VCaP (cell line): ENCODE results near the gene LCE1D.

Experiments used
- H3K27ac ChIP-seq: fragments of 450-650 bp; 2 replicates; pipeline ENCODE4 v1.5.1; 2017
- CTCF ChIP-seq: fragments of 450-650 bp; conservative IDR thresholded peaks from 2 replicates; pipeline ENCODE4 v1.5.1; 2017; ENCODE audit warnings: mild to moderate bottlenecking, moderate library complexity

LCE1D gene

GRCh38 chr1:152796421-152796820, at the start of gene LCE1D:
LCE1D (plus strand) TSS chr1:152796721; CDS start chr1:152797795, 1,074 bp downstream.
- no peak within 1 kb of the TSS for H3K27ac ChIP-seq
- TF ChIP-seq CTCF: no peak

- no peak for TF ChIP-seq CTCF
- no peak overlapping the region for H3K27ac ChIP-seq
Measured at GRCh38 chr1:152747831-152748230, 48.7 kb upstream of the LCE1D start.

GRCh38 chr1:152752225-152752624, 44.3 kb upstream of the LCE1D start:
- H3K27ac ChIP-seq: no peak overlapping the region
- no peak for TF ChIP-seq CTCF

GRCh38 chr1:152753586-152753985, 42.9 kb upstream of the LCE1D start:
- no peak overlapping the region for H3K27ac ChIP-seq
- no peak for TF ChIP-seq CTCF

GRCh38 chr1:152756872-152757271, 39.6 kb upstream of the LCE1D start:
- TF ChIP-seq CTCF: no peak

GRCh38 chr1:152757747-152758146, 38.8 kb upstream of the LCE1D start, which contains the start of gene KPRP:
KPRP (plus strand) TSS chr1:152758025; CDS start chr1:152759589, 1,564 bp downstream.
- peak within 1 kb of the TSS; percentile 8; the same call in 1 of the 2 replicates for H3K27ac ChIP-seq
- TF ChIP-seq CTCF: no peak

More at GRCh38 chr1:152756872-152757271, 39.6 kb upstream of the LCE1D start:
- no peak overlapping the region for H3K27ac ChIP-seq

GRCh38 chr1:152758636-152759035, 37.9 kb upstream of the LCE1D start:
- TF ChIP-seq CTCF: no peak
- peak overlapping the region; percentile 8; the same call in 1 of the 2 replicates for H3K27ac ChIP-seq
